Tibial nerve (tissue), 4 donors: ENCODE measurements around the gene BGN. TPM values are rescaled to one million over a fixed set of nuclear protein-coding genes. Genes with fewer than 3 reads are reported as not detected.

Experiments used
- DNase-seq, 2 donors: peaks; one replicate each; pipeline ENCODE4 v3.0.0-alpha.2; 2019; ENCODE audit warnings: low spot score in 2 of 2
- H3K27ac ChIP-seq, 4 donors: fragments of 200-600 bp; sonication (generic) in 3 of 4; one replicate each; pipeline ENCODE4 v1.5.1; 2017 to 2019; ENCODE audit warnings: mild to moderate bottlenecking in 1 of 4
- H3K27me3 ChIP-seq, 2 donors: fragments of 200-600 bp; sonication (generic) in 1 of 2; one replicate each; pipeline versions ENCODE4 v1.5.1 to v1.6.0; 2017 to 2019
- H3K36me3 ChIP-seq, 3 donors: fragments of 200-600 bp; sonication (generic); one replicate each; pipeline ENCODE4 v1.5.1; 2018 to 2019
- H3K4me1 ChIP-seq, 4 donors: fragments of 200-600 bp; sonication (generic) in 3 of 4; one replicate each; pipeline ENCODE4 v1.5.1; 2017 to 2019
- H3K4me3 ChIP-seq, 4 donors: fragments of 200-600 bp; sonication (generic) in 3 of 4; one replicate each; pipeline ENCODE4 v1.5.1; 2017 to 2019; ENCODE audit warnings: mild to moderate bottlenecking in 1 of 4, moderate library complexity in 1 of 4
- H3K9me3 ChIP-seq, 4 donors: fragments of 200-600 bp; sonication (generic) in 3 of 4; one replicate each; pipeline ENCODE4 v1.5.1; 2017 to 2019
- EP300 ChIP-seq, 2 donors: sonication (generic); formaldehyde crosslinking; IDR thresholded peaks; one replicate each; pipeline ENCODE4 v1.6.1; 2017; ENCODE audit warnings: antibody characterized with exemption in 2 of 2, mild to moderate bottlenecking in 1 of 2
- POLR2A ChIP-seq, 2 donors: fragments of 450-650 bp; IDR thresholded peaks; one replicate each; pipeline ENCODE4 v1.6.1; 2017; ENCODE audit warnings: antibody characterized with exemption in 2 of 2, mild to moderate bottlenecking in 2 of 2, moderate library complexity in 2 of 2
- WGBS, 2 donors: methylation state at CpG; one replicate each; pipeline ENCODE4 v1.1.5; 2018; 5-methylcytosine and 5-hydroxymethylcytosine counted together
- total RNA-seq, 4 donors: library from RNA; depleted of rRNA; stranded (reverse); fragments of >200 nt; gene quantifications; one replicate each; pipeline ENCODE4 v1.1.0, GENCODE V29; 2016
- TF ChIP-seq, protein P1 (sequence below), 5 experiments: fragments of 200-600 bp in 3 of 5; fragments of 450-650 bp in 2 of 5; sonication (generic) in 3 of 5; IDR thresholded peaks; one replicate each; pipeline ENCODE4 v1.5.1; 2016 to 2019; ENCODE audit warnings: antibody characterized with exemption in 5 of 5, mild to moderate bottlenecking in 3 of 5, moderate library complexity in 2 of 5

Gene BGN
- total RNA-seq, 4 donors from 2014 or later: 25.6 to 103 (median 59.0) TPM

DNA sequence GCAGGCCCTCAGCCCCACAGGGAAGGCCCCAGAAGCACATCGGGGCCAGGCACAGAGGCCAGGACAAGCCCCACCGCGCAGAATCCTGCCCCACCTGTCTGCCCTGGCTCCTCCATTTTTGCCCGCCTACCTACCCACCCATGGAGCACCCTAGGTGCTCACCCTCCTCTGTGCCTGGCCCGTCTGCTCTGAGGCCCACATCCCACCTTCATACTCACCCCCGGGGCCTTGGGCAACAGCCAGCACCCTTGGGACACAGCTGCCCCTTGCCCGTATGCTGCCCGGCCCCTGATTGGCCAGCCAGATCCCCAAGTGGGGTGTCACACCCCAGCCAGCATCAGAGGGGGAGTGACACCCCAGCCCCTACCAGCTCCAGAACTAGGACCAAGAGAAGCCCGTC lies 38.1 kb upstream of the BGN start:
- H3K4me3 ChIP-seq: no peak overlapping the region
- no peak for DNase-seq
- peaks cover 0 to 37% (median 0%) of the 10 kb centered on the region in 3 donors for H3K36me3 ChIP-seq
- TF ChIP-seq POLR2A (IDR thresholded peaks at IDR 0.05) (no peak), EP300 (IDR thresholded peaks at IDR 0.05) (no peak)
- TF ChIP-seq, protein P1, sequence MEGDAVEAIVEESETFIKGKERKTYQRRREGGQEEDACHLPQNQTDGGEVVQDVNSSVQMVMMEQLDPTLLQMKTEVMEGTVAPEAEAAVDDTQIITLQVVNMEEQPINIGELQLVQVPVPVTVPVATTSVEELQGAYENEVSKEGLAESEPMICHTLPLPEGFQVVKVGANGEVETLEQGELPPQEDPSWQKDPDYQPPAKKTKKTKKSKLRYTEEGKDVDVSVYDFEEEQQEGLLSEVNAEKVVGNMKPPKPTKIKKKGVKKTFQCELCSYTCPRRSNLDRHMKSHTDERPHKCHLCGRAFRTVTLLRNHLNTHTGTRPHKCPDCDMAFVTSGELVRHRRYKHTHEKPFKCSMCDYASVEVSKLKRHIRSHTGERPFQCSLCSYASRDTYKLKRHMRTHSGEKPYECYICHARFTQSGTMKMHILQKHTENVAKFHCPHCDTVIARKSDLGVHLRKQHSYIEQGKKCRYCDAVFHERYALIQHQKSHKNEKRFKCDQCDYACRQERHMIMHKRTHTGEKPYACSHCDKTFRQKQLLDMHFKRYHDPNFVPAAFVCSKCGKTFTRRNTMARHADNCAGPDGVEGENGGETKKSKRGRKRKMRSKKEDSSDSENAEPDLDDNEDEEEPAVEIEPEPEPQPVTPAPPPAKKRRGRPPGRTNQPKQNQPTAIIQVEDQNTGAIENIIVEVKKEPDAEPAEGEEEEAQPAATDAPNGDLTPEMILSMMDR (IDR thresholded peaks at IDR 0.05): no peak
- WGBS, 2 donors: 88% methylated on average over 9 of the region's 9 CpGs
- H3K27ac ChIP-seq: no peak overlapping the region
- H3K9me3 ChIP-seq: no peaks in the 10 kb centered on the region
- no peaks in the 10 kb centered on the region for H3K4me1 ChIP-seq
- no peaks in the 10 kb centered on the region for H3K27me3 ChIP-seq

DNA sequence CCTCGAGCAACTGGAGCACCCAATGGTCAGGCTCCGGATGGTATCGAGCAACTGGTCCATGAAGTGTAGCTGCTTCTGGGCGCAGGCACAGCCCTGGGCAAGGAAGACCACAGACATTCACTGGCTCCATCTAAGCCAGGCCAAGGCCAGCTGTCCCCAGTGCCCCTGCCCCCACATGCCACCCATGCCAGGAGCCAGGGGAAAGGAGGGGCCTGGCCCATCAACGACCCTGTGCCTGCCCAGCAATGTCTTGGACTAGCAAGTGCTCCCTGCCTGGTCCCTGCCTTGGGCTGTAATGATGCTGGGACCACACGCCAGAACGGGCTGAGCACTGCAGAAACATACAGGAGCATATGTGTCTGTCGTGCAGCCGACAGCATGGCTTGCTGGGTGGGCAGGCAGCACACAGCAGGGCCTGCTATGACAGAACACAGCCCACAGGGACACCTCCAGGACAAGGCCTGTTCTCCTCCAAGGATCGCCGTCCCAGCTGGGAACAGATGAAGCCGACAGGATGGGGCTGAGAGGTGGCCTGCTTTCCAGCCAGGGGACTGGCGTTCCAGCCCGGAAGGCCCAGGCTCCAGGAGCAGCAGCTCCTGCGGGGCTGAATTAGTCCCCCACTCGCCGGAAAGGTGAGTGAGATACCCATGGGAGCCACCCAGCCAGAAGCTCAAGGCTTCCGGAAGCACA lies 37.5 kb upstream of the BGN start:
- no peaks in the 10 kb centered on the region for H3K27me3 ChIP-seq
- no peaks in the 10 kb centered on the region for H3K9me3 ChIP-seq
- 80 to 87% methylated on average over 1 to 15 of the region's 18 CpGs for WGBS, 2 donors
- TF ChIP-seq EP300 (IDR thresholded peaks at IDR 0.05): no peak
- no peak for DNase-seq
- H3K27ac ChIP-seq: no peak overlapping the region
- H3K36me3 ChIP-seq: peaks cover 0 to 41% (median 0%) of the 10 kb centered on the region in 3 donors
- no peak overlapping the region for H3K4me3 ChIP-seq
- H3K4me1 ChIP-seq: no peaks in the 10 kb centered on the region

DNA sequence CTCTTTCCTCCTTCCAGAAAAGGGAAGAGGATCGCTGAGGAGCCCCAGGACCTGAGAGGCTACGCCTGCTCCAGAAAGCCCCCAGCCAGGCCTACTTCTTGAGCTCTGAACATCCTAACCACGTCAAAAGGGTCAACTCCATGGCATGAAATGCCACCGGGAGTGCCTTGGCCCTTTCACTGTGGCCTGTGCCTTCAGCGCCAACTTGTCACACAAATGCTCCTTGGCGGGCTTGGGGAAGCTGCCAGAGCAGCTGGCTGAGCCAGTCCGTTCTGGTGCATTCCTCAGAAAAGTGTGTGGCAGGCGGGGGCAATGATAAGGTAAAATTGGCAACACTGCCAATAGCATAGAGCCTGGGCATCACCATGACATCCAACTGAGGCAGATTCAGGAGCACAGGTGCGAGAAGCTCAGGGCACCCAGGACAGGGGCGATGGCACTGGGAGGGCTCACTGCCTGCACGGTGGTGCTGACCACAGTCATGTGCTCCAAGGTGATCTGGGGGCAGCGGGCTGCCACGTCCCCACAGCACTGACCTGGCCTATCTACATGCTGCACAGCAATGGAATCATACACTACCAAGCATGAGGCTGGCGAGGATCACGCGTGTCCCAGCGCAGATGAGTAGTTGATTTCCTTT lies 36.8 kb upstream of the BGN start:
- TF ChIP-seq EP300 (IDR thresholded peaks at IDR 0.05): no peak
- no peak for TF ChIP-seq POLR2A (IDR thresholded peaks at IDR 0.05)
- TF ChIP-seq, protein P1 (IDR thresholded peaks at IDR 0.05): no peak
- H3K4me3 ChIP-seq: no peak overlapping the region
- no peak overlapping the region for H3K27ac ChIP-seq
- peaks cover 0 to 46% (median 0%) of the 10 kb centered on the region in 3 donors for H3K36me3 ChIP-seq
- H3K9me3 ChIP-seq: no peaks in the 10 kb centered on the region
- no peaks in the 10 kb centered on the region for H3K4me1 ChIP-seq
- no peak for DNase-seq
- 86 to 95% methylated on average over 8 to 17 of the region's 17 CpGs for WGBS, 2 donors
- no peaks in the 10 kb centered on the region for H3K27me3 ChIP-seq

DNA sequence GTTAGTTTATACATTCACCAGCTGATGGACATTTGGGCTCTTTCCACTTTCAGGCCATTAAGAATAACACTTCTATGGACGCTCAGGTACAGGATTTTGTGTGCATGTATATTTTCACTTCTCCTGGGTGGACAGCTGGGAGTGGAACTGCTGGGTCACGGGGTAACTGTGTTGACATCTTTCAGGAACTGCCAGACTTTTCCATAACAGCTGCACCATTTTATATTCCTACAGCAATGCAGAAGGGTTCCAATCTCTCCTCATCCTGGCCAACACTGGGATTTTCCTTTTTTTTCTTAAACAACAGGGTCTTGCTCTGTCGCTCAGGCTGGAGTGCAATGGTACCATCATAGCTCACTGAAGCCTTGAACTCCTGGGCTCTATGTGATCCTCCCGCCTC lies 36.3 kb upstream of the BGN start:
- TF ChIP-seq EP300 (IDR thresholded peaks at IDR 0.05) (no peak), POLR2A (IDR thresholded peaks at IDR 0.05) (no peak)
- TF ChIP-seq, protein P1 (IDR thresholded peaks at IDR 0.05): no peak
- no peak for DNase-seq
- no peak overlapping the region for H3K4me3 ChIP-seq
- WGBS, 2 donors: 84 to 94% methylated on average over 4 of the region's 4 CpGs
- H3K27ac ChIP-seq: no peak overlapping the region
- peaks cover 0 to 46% (median 0%) of the 10 kb centered on the region in 3 donors for H3K36me3 ChIP-seq
- H3K9me3 ChIP-seq: no peaks in the 10 kb centered on the region
- no peaks in the 10 kb centered on the region for H3K27me3 ChIP-seq
- H3K4me1 ChIP-seq: no peaks in the 10 kb centered on the region

DNA sequence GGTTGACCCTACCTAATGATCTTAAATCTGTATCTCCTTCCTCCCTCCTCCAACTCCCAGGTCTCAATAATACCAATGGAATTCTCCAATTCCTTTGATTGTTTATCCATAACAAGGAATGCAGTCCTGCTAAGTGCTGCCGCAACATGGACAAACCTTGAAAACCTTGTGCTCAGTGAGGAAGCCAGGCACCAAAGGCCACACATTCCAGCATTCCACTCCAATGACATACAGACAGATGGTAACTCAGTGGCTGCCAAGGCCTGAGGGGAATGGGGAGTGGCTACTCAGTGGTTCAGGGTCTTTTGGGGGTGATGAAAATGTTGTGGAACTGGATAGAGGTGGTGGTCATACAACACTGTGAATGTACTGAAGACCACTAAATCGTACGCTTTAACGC lies 34.8 kb upstream of the BGN start:
- 80 to 84% methylated on average over 4 of the region's 4 CpGs for WGBS, 2 donors

More for the DNA sequence above, 34.8 kb upstream of the BGN start:
- no peak for DNase-seq
- H3K4me1 ChIP-seq: no peaks in the 10 kb centered on the region
- no peak overlapping the region for H3K27ac ChIP-seq
- H3K36me3 ChIP-seq: peaks cover 0 to 41% (median 0%) of the 10 kb centered on the region in 3 donors
- H3K4me3 ChIP-seq: no peak overlapping the region
- H3K27me3 ChIP-seq: no peaks in the 10 kb centered on the region
- TF ChIP-seq EP300 (IDR thresholded peaks at IDR 0.05) (no peak), POLR2A (IDR thresholded peaks at IDR 0.05) (no peak)
- TF ChIP-seq, protein P1 (IDR thresholded peaks at IDR 0.05): no peak
- H3K9me3 ChIP-seq: no peaks in the 10 kb centered on the region
